ENCODE results near the gene FAM227B. TPM values are rescaled to one million over a fixed set of nuclear protein-coding genes. Genes with fewer than 3 reads are reported as not detected.

FAM227B gene
- total RNA-seq, 2 donors from 2014 or later: 4.1 to 5.7 TPM

GRCh38 chr15:49438962-49439631, 181.5 kb downstream of the FAM227B start:
- H3K9me3 ChIP-seq (ENCODE audit: control insufficient read depth, low read length, poor library complexity, severe bottlenecking): no peaks in the 10 kb centered on the region
- ATAC-seq (no peak), DNase-seq (no peak)
- Mint-ChIP-seq H3K4me3 (no peak overlapping the region), H3K27ac (no peak overlapping the region), H3K27me3 (peaks cover 12% of the 10 kb centered on the region), H3K36me3 (ENCODE audit: low read depth) (no peaks in the 10 kb centered on the region), H3K4me1 (peaks cover 4% of the 10 kb centered on the region)

DNA sequence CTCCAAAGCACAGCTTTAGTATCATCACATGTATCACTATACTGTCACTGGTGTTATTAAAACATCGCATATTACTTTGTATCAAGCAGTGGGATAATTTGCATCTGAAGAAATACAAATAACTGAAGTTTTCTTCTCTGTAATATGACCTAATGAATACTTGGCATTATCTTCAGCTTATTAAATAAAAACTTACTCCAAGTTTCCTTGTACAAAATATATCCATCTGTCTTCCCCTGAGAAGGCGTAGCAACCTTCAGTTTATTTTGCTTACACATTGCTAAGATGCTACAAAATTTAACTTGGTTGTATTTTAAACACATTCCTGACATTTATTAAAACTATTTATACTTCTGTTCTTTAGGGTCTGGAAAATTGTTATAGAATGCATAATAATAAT, 183.9 kb downstream of the FAM227B start:
- H3K27ac Mint-ChIP-seq: no peak overlapping the region
- ATAC-seq: no peak
- H3K4me3 Mint-ChIP-seq: no peak overlapping the region
- peaks cover 5% of the 10 kb centered on the region for H3K27me3 Mint-ChIP-seq
- no peak for DNase-seq
- H3K4me1 Mint-ChIP-seq: peaks cover 4% of the 10 kb centered on the region
- H3K36me3 Mint-ChIP-seq (ENCODE audit: low read depth): no peaks in the 10 kb centered on the region
- no peaks in the 10 kb centered on the region for H3K9me3 ChIP-seq (ENCODE audit: control insufficient read depth, low read length, poor library complexity, severe bottlenecking)

GRCh38 chr15:49435174-49435573, 185.4 kb downstream of the FAM227B start:
- H3K4me3 Mint-ChIP-seq: no peak overlapping the region
- H3K4me1 Mint-ChIP-seq: peaks cover 4% of the 10 kb centered on the region
- H3K27me3 Mint-ChIP-seq: peaks cover 13% of the 10 kb centered on the region
- no peaks in the 10 kb centered on the region for H3K36me3 Mint-ChIP-seq (ENCODE audit: low read depth)
- no peak for DNase-seq
- no peak overlapping the region for H3K27ac Mint-ChIP-seq
- no peak for ATAC-seq
- no peaks in the 10 kb centered on the region for H3K9me3 ChIP-seq (ENCODE audit: control insufficient read depth, low read length, poor library complexity, severe bottlenecking)

- ATAC-seq (no peak), DNase-seq (no peak)
- H3K36me3 Mint-ChIP-seq (ENCODE audit: low read depth): no peaks in the 10 kb centered on the region
- no peak overlapping the region for H3K27ac Mint-ChIP-seq
- H3K4me1 Mint-ChIP-seq: no peaks in the 10 kb centered on the region
- no peak overlapping the region for H3K4me3 Mint-ChIP-seq
- H3K9me3 ChIP-seq (ENCODE audit: control insufficient read depth, low read length, poor library complexity, severe bottlenecking): no peaks in the 10 kb centered on the region
- H3K27me3 Mint-ChIP-seq: peaks cover 27% of the 10 kb centered on the region
Measured at GRCh38 chr15:49430046-49430445, 190.6 kb downstream of the FAM227B start.

- Mint-ChIP-seq H3K4me3 (no peak overlapping the region), H3K4me1 (no peaks in the 10 kb centered on the region), H3K27me3 (peaks cover 23% of the 10 kb centered on the region), H3K36me3 (ENCODE audit: low read depth) (no peaks in the 10 kb centered on the region), H3K27ac (no peak overlapping the region)
- no peak for DNase-seq
- no peak for ATAC-seq
- no peaks in the 10 kb centered on the region for H3K9me3 ChIP-seq (ENCODE audit: control insufficient read depth, low read length, poor library complexity, severe bottlenecking)
Measured at GRCh38 chr15:49428409-49429095, 192.1 kb downstream of the FAM227B start.

DNA sequence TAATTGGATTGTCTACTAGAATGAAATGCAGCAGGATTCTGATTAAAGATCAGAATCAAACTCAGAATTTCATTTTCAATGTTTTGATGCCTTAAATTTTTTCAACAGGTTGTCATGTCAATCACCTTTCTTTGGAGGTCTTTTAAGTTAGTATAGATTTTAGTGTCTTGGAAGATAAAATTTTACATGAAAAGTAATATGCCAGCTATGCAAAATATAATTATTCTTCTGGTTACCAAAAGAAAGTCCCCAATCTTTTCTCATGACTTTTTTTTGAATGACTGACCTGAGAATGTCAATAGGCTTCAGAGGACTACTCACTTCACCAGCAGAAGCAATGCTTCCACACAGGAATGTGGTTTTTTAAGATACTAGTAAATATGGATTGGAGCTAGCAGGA, 193.2 kb downstream of the FAM227B start:
- no peak for ATAC-seq
- DNase-seq: no peak
- no peaks in the 10 kb centered on the region for H3K9me3 ChIP-seq (ENCODE audit: control insufficient read depth, low read length, poor library complexity, severe bottlenecking)
- H3K27ac Mint-ChIP-seq: no peak overlapping the region
- no peaks in the 10 kb centered on the region for H3K4me1 Mint-ChIP-seq
- no peaks in the 10 kb centered on the region for H3K36me3 Mint-ChIP-seq (ENCODE audit: low read depth)
- H3K27me3 Mint-ChIP-seq: peaks cover 23% of the 10 kb centered on the region
- no peak overlapping the region for H3K4me3 Mint-ChIP-seq

- Mint-ChIP-seq H3K27me3 (peaks cover 12% of the 10 kb centered on the region), H3K27ac (no peak overlapping the region), H3K4me3 (no peak overlapping the region), H3K36me3 (ENCODE audit: low read depth) (no peaks in the 10 kb centered on the region), H3K4me1 (peaks cover 4% of the 10 kb centered on the region)
- H3K9me3 ChIP-seq (ENCODE audit: control insufficient read depth, low read length, poor library complexity, severe bottlenecking): no peaks in the 10 kb centered on the region
- ATAC-seq (no peak), DNase-seq (no peak)
Measured at GRCh38 chr15:49424954-49425353, 195.7 kb downstream of the FAM227B start.

GRCh38 chr15:49423901-49424550, 196.6 kb downstream of the FAM227B start:
- H3K27me3 Mint-ChIP-seq: peaks cover 12% of the 10 kb centered on the region
- DNase-seq (no peak), ATAC-seq (no peak)
- H3K36me3 Mint-ChIP-seq (ENCODE audit: low read depth): no peaks in the 10 kb centered on the region
- no peaks in the 10 kb centered on the region for H3K9me3 ChIP-seq (ENCODE audit: control insufficient read depth, low read length, poor library complexity, severe bottlenecking)
- H3K4me3 Mint-ChIP-seq: no peak overlapping the region
- no peak overlapping the region for H3K27ac Mint-ChIP-seq
- peaks cover 4% of the 10 kb centered on the region for H3K4me1 Mint-ChIP-seq

DNA sequence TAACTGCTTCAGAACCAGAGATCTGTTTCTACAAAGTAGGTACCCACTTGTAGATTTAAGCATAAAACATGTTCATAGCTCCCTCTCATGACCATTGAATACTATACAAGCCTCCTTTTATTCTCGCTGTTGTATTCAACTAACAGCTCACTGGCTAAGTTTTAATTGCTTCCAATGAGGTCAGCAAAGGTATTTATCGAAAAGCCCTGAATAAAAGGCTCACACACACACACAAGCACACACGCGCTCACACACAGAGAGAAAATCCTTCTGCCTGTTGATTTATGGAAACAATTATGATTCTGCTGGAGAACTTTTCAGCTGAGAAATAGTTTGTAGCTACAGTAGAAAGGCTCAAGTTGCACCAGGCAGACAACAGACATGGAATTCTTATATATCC, 197.6 kb downstream of the FAM227B start, which contains the start of gene FGF7:
Gene FGF7 (plus strand): TSS at position 222 of the 400 bp plus-strand sequence. CDS start 1,056 bp downstream, outside the sequence.
- H3K4me3 Mint-ChIP-seq: peak within 1 kb of the TSS; percentile 73
- H3K27ac Mint-ChIP-seq: peak within 1 kb of the TSS; percentile 84
- peaks cover 8% of the 10 kb centered on the region for H3K27me3 Mint-ChIP-seq
- H3K36me3 Mint-ChIP-seq (ENCODE audit: low read depth): no peaks in the 10 kb centered on the region
- DNase-seq: no peak
- H3K9me3 ChIP-seq (ENCODE audit: control insufficient read depth, low read length, poor library complexity, severe bottlenecking): no peaks in the 10 kb centered on the region
- H3K4me1 Mint-ChIP-seq: peaks cover 4% of the 10 kb centered on the region
- ATAC-seq: no peak

- H3K4me1 Mint-ChIP-seq: peaks cover 4% of the 10 kb centered on the region
- peaks cover 2% of the 10 kb centered on the region for H3K36me3 Mint-ChIP-seq (ENCODE audit: low read depth)
- DNase-seq (no peak), ATAC-seq (peak; percentile 61)
- peak overlapping the region; percentile 73 for H3K4me3 Mint-ChIP-seq
- no peaks in the 10 kb centered on the region for H3K9me3 ChIP-seq (ENCODE audit: control insufficient read depth, low read length, poor library complexity, severe bottlenecking)
- H3K27me3 Mint-ChIP-seq: peaks cover 7% of the 10 kb centered on the region
- H3K27ac Mint-ChIP-seq: peak overlapping the region; percentile 84
Measured at GRCh38 chr15:49421991-49422390, 198.6 kb downstream of the FAM227B start.

- Mint-ChIP-seq H3K27ac (no peak overlapping the region), H3K4me3 (no peak overlapping the region), H3K36me3 (ENCODE audit: low read depth) (peaks cover 9% of the 10 kb centered on the region), H3K27me3 (peaks cover 33% of the 10 kb centered on the region), H3K4me1 (peaks cover 4% of the 10 kb centered on the region)
- DNase-seq (no peak), ATAC-seq (no peak)
- no peaks in the 10 kb centered on the region for H3K9me3 ChIP-seq (ENCODE audit: control insufficient read depth, low read length, poor library complexity, severe bottlenecking)
Measured at GRCh38 chr15:49418811-49419210, 201.8 kb downstream of the FAM227B start.

DNA sequence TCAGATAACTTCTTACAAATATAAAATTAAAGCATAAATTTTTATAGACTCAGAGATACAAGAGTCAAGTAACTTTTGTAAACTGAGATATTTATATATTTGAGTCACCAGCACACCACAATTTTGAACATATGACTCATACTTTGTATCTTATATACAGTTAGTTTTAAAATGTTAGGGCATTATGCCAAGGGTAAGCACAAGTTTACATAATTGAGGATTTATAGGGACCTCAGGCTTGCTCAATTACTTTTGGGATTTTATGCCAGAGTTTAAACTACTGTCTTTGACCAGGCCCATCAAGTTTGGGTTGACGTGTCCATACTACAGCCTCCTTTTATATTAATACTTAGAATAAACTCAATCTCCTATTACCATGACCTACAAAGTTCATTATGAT, 205.0 kb downstream of the FAM227B start:
- peaks cover 9% of the 10 kb centered on the region for H3K36me3 Mint-ChIP-seq (ENCODE audit: low read depth)
- no peaks in the 10 kb centered on the region for H3K9me3 ChIP-seq (ENCODE audit: control insufficient read depth, low read length, poor library complexity, severe bottlenecking)
- no peak overlapping the region for H3K4me3 Mint-ChIP-seq
- peaks cover 47% of the 10 kb centered on the region for H3K27me3 Mint-ChIP-seq
- no peak overlapping the region for H3K27ac Mint-ChIP-seq
- no peak for ATAC-seq
- no peak for DNase-seq
- no peaks in the 10 kb centered on the region for H3K4me1 Mint-ChIP-seq

DNA sequence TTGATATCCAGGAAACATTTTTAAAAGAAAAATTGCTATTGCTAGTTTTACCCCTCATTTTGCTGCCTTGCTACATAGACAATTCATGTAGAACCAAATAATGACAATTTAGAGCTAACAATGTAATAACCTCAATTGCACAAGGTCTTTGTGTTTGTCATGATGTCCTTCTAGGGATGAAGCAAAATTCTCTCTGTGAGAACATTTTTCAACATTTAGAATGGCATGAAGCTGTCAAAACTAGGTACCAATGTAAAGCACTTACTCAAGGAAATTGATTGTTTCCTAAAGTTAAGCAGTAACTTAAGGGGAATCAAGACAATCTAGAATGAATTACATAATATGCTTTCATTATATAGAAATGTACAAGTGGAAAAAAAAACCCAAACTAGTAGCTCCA, 205.5 kb downstream of the FAM227B start:
- no peaks in the 10 kb centered on the region for H3K9me3 ChIP-seq (ENCODE audit: control insufficient read depth, low read length, poor library complexity, severe bottlenecking)
- H3K27ac Mint-ChIP-seq: no peak overlapping the region
- H3K36me3 Mint-ChIP-seq (ENCODE audit: low read depth): peaks cover 9% of the 10 kb centered on the region
- ATAC-seq (no peak), DNase-seq (no peak)
- H3K27me3 Mint-ChIP-seq: peaks cover 52% of the 10 kb centered on the region
- no peak overlapping the region for H3K4me3 Mint-ChIP-seq
- no peaks in the 10 kb centered on the region for H3K4me1 Mint-ChIP-seq
